B cell (primary cell): Measurements from ENCODE around the gene TESPA1. TPM values are rescaled to one million over a fixed set of nuclear protein-coding genes. Genes with fewer than 3 reads are reported as not detected.
"Not testable (repeated sequence)": the region's sequence is repeated elsewhere in the genome, so short reads cannot be mapped to it uniquely, and the experiment has no call there.

Experiments used
- ATAC-seq: fragments of 200-7000 bp; cut with Tn5 transposase; one replicate; pipeline ENCODE4 v1.10.0; 2021; ENCODE audit warnings: low read depth, mild to moderate bottlenecking, moderate number of reproducible peaks, moderate library complexity
- CTCF ChIA-PET: fragments of 350-600 bp; sonication (Branson Sonifier 250); formaldehyde crosslinking; loops from one replicate; lab custom pipeline; 2021; ENCODE audit warnings: antibody characterized with exemption, inconsistent platforms; lab: Charles Lee
- POLR2A ChIA-PET: fragments of 350-600 bp; sonication (Branson Sonifier 250); formaldehyde crosslinking; loops from one replicate; lab custom pipeline; 2021; ENCODE audit warnings: antibody characterized with exemption; lab: Charles Lee
- DNase-seq: peaks from one replicate; pipeline ENCODE4 v3.0.0; 2013
- H2AFZ ChIP-seq: 2 replicates; pipeline ENCODE4 v1.6.1; 2012; ENCODE audit warnings: mild to moderate bottlenecking, low read depth, low read length; ENCODE audit not compliant: insufficient read depth, poor library complexity, severe bottlenecking
- H3K27ac ChIP-seq, 2 donors: 1 replicate in 1 of 2; 2 replicates in 1 of 2; pipeline ENCODE4 v1.5.1; 2012 to 2013; ENCODE audit warnings: low read length in 2 of 2, mild to moderate bottlenecking in 2 of 2, moderate library complexity in 1 of 2
- H3K27me3 ChIP-seq, 4 experiments: fragments of 200-600 bp in 1 of 4; sonication (generic) in 1 of 4; replicated peaks in 1 of 4; 1 replicate in 2 of 4; 2 replicates in 2 of 4; pipeline versions ENCODE4 v1.6.1 to v1.7.0; 2013 to 2016; ENCODE audit warnings: low read length in 3 of 4, mild to moderate bottlenecking in 2 of 4, mixed read lengths in 1 of 4, moderate library complexity in 1 of 4; ENCODE audit not compliant: insufficient read depth in 4 of 4, control insufficient read depth in 3 of 4; ENCODE audit errors: control extremely low read depth in 1 of 4
- H3K36me3 ChIP-seq, 2 experiments: replicated peaks in 1 of 2; 1 replicate in 1 of 2; 2 replicates in 1 of 2; pipeline versions ENCODE4 v1.6.1 to v1.7.1; 2013; ENCODE audit warnings: low read length in 1 of 2; ENCODE audit not compliant: insufficient read depth in 2 of 2, control insufficient read depth in 1 of 2; ENCODE audit errors: control extremely low read depth in 1 of 2, extremely low read depth in 1 of 2
- H3K4me1 ChIP-seq, 2 donors: fragments of 200-600 bp in 1 of 2; sonication (generic) in 1 of 2; 1 replicate in 1 of 2; 2 replicates in 1 of 2; pipeline versions ENCODE4 v1.5.1 to v1.6.1; 2013 to 2017; ENCODE audit warnings: low read length in 2 of 2; ENCODE audit not compliant: control insufficient read depth in 2 of 2, insufficient read depth in 2 of 2
- H3K4me2 ChIP-seq: replicated peaks from 2 replicates; pipeline ENCODE3; 2012; ENCODE audit warnings: mild to moderate bottlenecking, low read depth, low read length; ENCODE audit not compliant: poor library complexity, severe bottlenecking
- H3K4me3 ChIP-seq, 5 experiments: fragments of 200-600 bp in 1 of 5; sonication (generic) in 1 of 5; 1 replicate in 3 of 5; 2 replicates in 2 of 5; pipeline versions ENCODE4 v1.5.1 to v1.7.0; 2011 to 2016; ENCODE audit warnings: low read length in 4 of 5, mild to moderate bottlenecking in 4 of 5, low read depth in 2 of 5, control low read depth in 1 of 5, moderate library complexity in 1 of 5; ENCODE audit not compliant: insufficient read depth in 1 of 5; ENCODE audit errors: control extremely low read depth in 1 of 5, extremely low read depth in 1 of 5
- H3K79me2 ChIP-seq: fragments of 200-600 bp; sonication (generic); one replicate; pipeline ENCODE4 v1.6.0; 2016; ENCODE audit warnings: low read length; ENCODE audit not compliant: control insufficient read depth, insufficient read depth
- H3K9ac ChIP-seq: fragments of 200-600 bp; sonication (generic); 2 replicates; pipeline ENCODE4 v1.6.1; 2017; ENCODE audit warnings: mild to moderate bottlenecking, low read length, moderate library complexity
- H3K9me3 ChIP-seq, 3 donors: one replicate each; pipeline versions ENCODE4 v1.6.1 to v1.7.1; 2013; ENCODE audit warnings: low read length in 2 of 3; ENCODE audit not compliant: control insufficient read depth in 2 of 3, insufficient read depth in 1 of 3; ENCODE audit errors: control extremely low read depth in 1 of 3
- H4K20me1 ChIP-seq: 2 replicates; pipeline ENCODE4 v1.6.0; 2012; ENCODE audit warnings: mild to moderate bottlenecking, low read length; ENCODE audit not compliant: insufficient read depth, control insufficient read depth, poor library complexity, severe bottlenecking
- H3K27ac Mint-ChIP-seq: one replicate; pipeline ENCODE4 v1.8.0; 2021; ENCODE audit warnings: mixed read lengths
- H3K27me3 Mint-ChIP-seq: one replicate; pipeline ENCODE4 v1.8.0; 2021; ENCODE audit warnings: mixed read lengths
- H3K4me1 Mint-ChIP-seq: one replicate; pipeline ENCODE4 v1.8.0; 2021; ENCODE audit warnings: mixed read lengths
- H3K4me3 Mint-ChIP-seq: one replicate; pipeline ENCODE4 v1.8.0; 2021; ENCODE audit warnings: mixed read lengths
- H3K9me3 Mint-ChIP-seq: one replicate; pipeline ENCODE4 v1.8.0; 2022; ENCODE audit warnings: mixed read lengths; ENCODE audit not compliant: insufficient read depth
- EZH2 ChIP-seq: IDR thresholded peaks from 2 replicates; pipeline ENCODE4 v1.6.1; 2012; ENCODE audit warnings: borderline replicate concordance, low read depth, mild to moderate bottlenecking, moderate library complexity, low read length; ENCODE audit not compliant: insufficient read depth, poor library complexity, severe bottlenecking
- WGBS: methylation state at CpG from one replicate; pipeline ENCODE4 v1.1.5; 2013; ENCODE audit warnings: missing lambda C conversion rate; ENCODE audit not compliant: insufficient coverage; 5-methylcytosine and 5-hydroxymethylcytosine counted together
- intact Hi-C: fragments of 100-400 bp; cut with micrococcal nuclease; formaldehyde crosslinking; loops from one replicate; pipeline ENCODE4 v1.10.0; 2022
- polyA plus RNA-seq: library from polyadenylated mRNA; depleted of rRNA; stranded (reverse); fragments of >200 nt; gene quantifications from 2 replicates; pipeline ENCODE4 v1.2.3, GENCODE V29; 2012
- total RNA-seq, 2 donors: library from RNA; stranded (reverse); fragments of 120-200 nt in 1 of 2; gene quantifications; 1 replicate in 1 of 2; 2 replicates in 1 of 2; pipeline versions ENCODE4 v1.2.3 to v1.2.4, GENCODE V29; 2013 to 2022
- TF ChIP-seq, protein P1 (sequence below): fragments of 200-600 bp; IDR thresholded peaks from one replicate; pipeline ENCODE4 v1.8.0; 2022; ENCODE audit warnings: antibody characterized with exemption, mild to moderate bottlenecking

Gene TESPA1
- total and polyA plus RNA-seq, 2 donors (not counting 1 experiment from before 2014, with no cell fraction given): 9.5 to 19.0 TPM

- H3K27me3 ChIP-seq: no peaks in the 10 kb centered on the region
- no peaks in the 10 kb centered on the region for H3K4me1 ChIP-seq
- Mint-ChIP-seq H3K4me3 (no peak overlapping the region), H3K27ac (no peak overlapping the region), H3K4me1 (no peaks in the 10 kb centered on the region), H3K27me3 (no peaks in the 10 kb centered on the region), H3K9me3 (peaks cover 2% of the 10 kb centered on the region)
- ChIA-PET CTCF (no interaction called here), POLR2A (no interaction called here)
- H3K36me3 ChIP-seq: peaks cover 4 to 11% of the 10 kb centered on the region in 2 experiments
- TF ChIP-seq EZH2: no peak
- TF ChIP-seq, protein P1, sequence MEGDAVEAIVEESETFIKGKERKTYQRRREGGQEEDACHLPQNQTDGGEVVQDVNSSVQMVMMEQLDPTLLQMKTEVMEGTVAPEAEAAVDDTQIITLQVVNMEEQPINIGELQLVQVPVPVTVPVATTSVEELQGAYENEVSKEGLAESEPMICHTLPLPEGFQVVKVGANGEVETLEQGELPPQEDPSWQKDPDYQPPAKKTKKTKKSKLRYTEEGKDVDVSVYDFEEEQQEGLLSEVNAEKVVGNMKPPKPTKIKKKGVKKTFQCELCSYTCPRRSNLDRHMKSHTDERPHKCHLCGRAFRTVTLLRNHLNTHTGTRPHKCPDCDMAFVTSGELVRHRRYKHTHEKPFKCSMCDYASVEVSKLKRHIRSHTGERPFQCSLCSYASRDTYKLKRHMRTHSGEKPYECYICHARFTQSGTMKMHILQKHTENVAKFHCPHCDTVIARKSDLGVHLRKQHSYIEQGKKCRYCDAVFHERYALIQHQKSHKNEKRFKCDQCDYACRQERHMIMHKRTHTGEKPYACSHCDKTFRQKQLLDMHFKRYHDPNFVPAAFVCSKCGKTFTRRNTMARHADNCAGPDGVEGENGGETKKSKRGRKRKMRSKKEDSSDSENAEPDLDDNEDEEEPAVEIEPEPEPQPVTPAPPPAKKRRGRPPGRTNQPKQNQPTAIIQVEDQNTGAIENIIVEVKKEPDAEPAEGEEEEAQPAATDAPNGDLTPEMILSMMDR: no peak
- H4K20me1 ChIP-seq: no peaks in the 10 kb centered on the region
- H3K4me3 ChIP-seq: no peak overlapping the region
- no peak overlapping the region for H3K27ac ChIP-seq
- intact Hi-C loops: no loop called here
- DNase-seq (no peak), ATAC-seq (no peak)
- H3K79me2 ChIP-seq: no peaks in the 10 kb centered on the region
- H2AFZ ChIP-seq: no peak overlapping the region
- no peak overlapping the region for H3K4me2 ChIP-seq
- WGBS: no CpG with 5 or more reads among the region's 1 CpG
- no peak overlapping the region for H3K9ac ChIP-seq
- peaks cover 0 to 3% (median 0%) of the 10 kb centered on the region in 3 donors for H3K9me3 ChIP-seq
Observed at GRCh38 chr12:54948171-54948570, 36.4 kb downstream of the TESPA1 start.

DNA sequence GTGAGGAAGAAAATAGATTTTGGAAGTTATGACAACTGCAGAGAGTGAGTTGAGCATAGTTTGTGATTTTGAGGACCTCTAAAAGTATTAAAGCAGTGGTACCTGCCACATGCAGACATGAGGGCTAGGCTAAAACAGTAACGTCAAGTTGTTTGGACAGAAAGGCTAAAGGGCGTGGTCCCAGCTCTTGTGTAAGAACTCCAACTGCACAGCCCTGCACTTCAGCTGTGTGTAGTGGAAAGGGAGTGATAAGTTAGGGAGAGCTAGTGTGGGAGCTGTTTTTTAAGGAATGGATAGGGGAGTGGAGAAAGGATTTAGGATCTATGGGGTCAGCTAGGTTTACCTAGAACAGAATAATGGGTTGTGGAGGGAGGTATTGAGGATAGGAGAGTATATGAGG is 39.5 kb downstream of the TESPA1 start:
- CTCF ChIA-PET: no interaction called here
- H3K4me1 Mint-ChIP-seq: no peaks in the 10 kb centered on the region
- no peak overlapping the region for H3K4me3 ChIP-seq
- H3K9me3 Mint-ChIP-seq: no peaks in the 10 kb centered on the region
- H3K79me2 ChIP-seq: no peaks in the 10 kb centered on the region
- no peak overlapping the region for H3K4me3 Mint-ChIP-seq
- TF ChIP-seq, protein P1: no peak
- TF ChIP-seq EZH2: no peak
- no peak overlapping the region for H3K4me2 ChIP-seq
- no peaks in the 10 kb centered on the region for H3K27me3 ChIP-seq
- no peaks in the 10 kb centered on the region for H4K20me1 ChIP-seq
- H3K36me3 ChIP-seq: peaks cover 0 to 9% of the 10 kb centered on the region in 2 experiments
- H3K9ac ChIP-seq: no peak overlapping the region
- POLR2A ChIA-PET: no interaction called here
- H3K27me3 Mint-ChIP-seq: no peaks in the 10 kb centered on the region
- ATAC-seq (no peak), DNase-seq (no peak)
- no peak overlapping the region for H3K27ac ChIP-seq
- no peaks in the 10 kb centered on the region for H3K4me1 ChIP-seq
- no peaks in the 10 kb centered on the region for H3K9me3 ChIP-seq
- 87% methylated on average over 2 of the region's 2 CpGs for WGBS
- H3K27ac Mint-ChIP-seq: no peak overlapping the region
- intact Hi-C loops: no loop called here
- no peak overlapping the region for H2AFZ ChIP-seq

DNA sequence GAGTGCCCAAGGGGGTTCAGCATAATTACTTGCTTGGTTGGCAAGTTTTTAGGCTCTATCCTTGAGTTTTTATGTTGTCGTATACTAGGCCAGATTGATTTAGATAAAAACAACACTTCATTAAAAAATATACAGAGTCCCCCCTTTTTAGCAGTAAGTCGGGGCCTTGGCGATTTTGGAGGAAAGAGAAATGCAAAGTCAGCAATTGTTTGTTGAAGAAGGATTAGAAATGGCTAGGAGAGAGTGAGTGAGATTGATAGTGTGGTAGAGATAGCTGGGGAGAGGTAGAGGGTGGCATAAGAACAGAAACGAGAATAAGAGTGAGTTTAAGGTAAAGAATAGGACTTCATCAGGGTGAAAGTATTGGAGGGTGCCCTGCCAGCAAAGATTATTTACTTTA is 41.3 kb downstream of the TESPA1 start:
- DNase-seq, ATAC-seq, H3K4me3 ChIP-seq, H3K4me1 ChIP-seq, H3K27ac Mint-ChIP-seq, H3K9ac ChIP-seq, H3K9me3 ChIP-seq, H3K27ac ChIP-seq, H4K20me1 ChIP-seq, H3K79me2 ChIP-seq, CTCF ChIA-PET, H3K27me3 Mint-ChIP-seq, H3K4me3 Mint-ChIP-seq, H3K36me3 ChIP-seq, H3K27me3 ChIP-seq, H2AFZ ChIP-seq, intact Hi-C loops, H3K4me1 Mint-ChIP-seq, H3K9me3 Mint-ChIP-seq, POLR2A ChIA-PET, H3K4me2 ChIP-seq: not testable (repeated sequence)
- 100% methylated on average over 1 of the region's 4 CpGs for WGBS
